ENCODE data around the gene COL5A1.
"Not testable (repeated sequence)": the region's sequence is repeated elsewhere in the genome, so short reads cannot be mapped to it uniquely, and the experiment has no call there.

COL5A1 gene

GRCh38 chr9:134693641-134694367 lies 52.2 kb downstream of the COL5A1 start:
- FAIRE-seq: no peak

GRCh38 chr9:134694368-134694665 lies 52.7 kb downstream of the COL5A1 start:
- FAIRE-seq: no peak

GRCh38 chr9:134694714-134695113 lies 53.1 kb downstream of the COL5A1 start:
- no peak for FAIRE-seq

- no peak for FAIRE-seq
Measured at GRCh38 chr9:134695144-134695543, 53.5 kb downstream of the COL5A1 start.

GRCh38 chr9:134696433-134696832 lies 54.8 kb downstream of the COL5A1 start:
- no peak for FAIRE-seq

- FAIRE-seq: no peak
Measured at GRCh38 chr9:134698111-134698510, 56.5 kb downstream of the COL5A1 start.

- FAIRE-seq: no peak
Measured at GRCh38 chr9:134698587-134699342, 57.2 kb downstream of the COL5A1 start.

GRCh38 chr9:134699343-134699740 lies 57.7 kb downstream of the COL5A1 start:
- FAIRE-seq: no peak

GRCh38 chr9:134700636-134701350 lies 59.2 kb downstream of the COL5A1 start:
- no peak for FAIRE-seq

GRCh38 chr9:134701581-134702259 lies 60.1 kb downstream of the COL5A1 start:
- FAIRE-seq: no peak

- no peak for FAIRE-seq
Measured at GRCh38 chr9:134702291-134702690, 60.7 kb downstream of the COL5A1 start.

GRCh38 chr9:134703730-134704114 lies 62.1 kb downstream of the COL5A1 start:
- FAIRE-seq: not testable (repeated sequence)

- no peak for FAIRE-seq
Measured at GRCh38 chr9:134704498-134704897, 62.9 kb downstream of the COL5A1 start.

- FAIRE-seq: no peak
Measured at GRCh38 chr9:134705786-134706185, 64.2 kb downstream of the COL5A1 start.

GRCh38 chr9:134706522-134706921 lies 64.9 kb downstream of the COL5A1 start:
- no peak for FAIRE-seq

GRCh38 chr9:134707031-134707680 lies 65.6 kb downstream of the COL5A1 start:
- FAIRE-seq: peak; percentile 84

GRCh38 chr9:134707731-134708671 lies 66.4 kb downstream of the COL5A1 start:
- no peak for FAIRE-seq

- FAIRE-seq: no peak
Measured at GRCh38 chr9:134708672-134709038, 67.1 kb downstream of the COL5A1 start.

GRCh38 chr9:134709512-134710270 lies 68.1 kb downstream of the COL5A1 start:
- FAIRE-seq: no peak

- FAIRE-seq: no peak
Measured at GRCh38 chr9:134710271-134710540, 68.6 kb downstream of the COL5A1 start.

- no peak for FAIRE-seq
Measured at GRCh38 chr9:134710901-134711300, 69.3 kb downstream of the COL5A1 start.
